ENCODE measurements around the gene IGSF3.

DNA sequence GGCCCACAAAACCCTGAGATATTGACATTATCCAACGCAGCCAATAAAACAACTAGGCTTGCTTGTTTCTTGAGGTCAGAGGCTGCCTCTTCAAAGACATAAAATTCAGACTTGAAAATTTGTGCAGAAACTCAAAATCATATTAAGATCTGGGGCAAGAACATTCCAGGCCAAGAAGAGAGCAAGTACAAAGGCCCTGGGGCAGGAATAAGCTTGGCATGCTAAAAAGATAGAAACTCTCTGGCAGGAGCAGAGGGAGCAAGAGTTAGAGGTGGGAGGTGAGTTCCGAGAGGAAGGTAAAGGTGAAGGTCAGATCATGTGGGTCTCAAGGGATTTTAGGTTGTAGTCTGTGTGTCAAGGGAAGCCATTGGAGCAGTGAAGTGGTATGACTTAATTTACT lies 8.8 kb upstream of the IGSF3 start:
- TF ChIP-seq, protein P1, sequence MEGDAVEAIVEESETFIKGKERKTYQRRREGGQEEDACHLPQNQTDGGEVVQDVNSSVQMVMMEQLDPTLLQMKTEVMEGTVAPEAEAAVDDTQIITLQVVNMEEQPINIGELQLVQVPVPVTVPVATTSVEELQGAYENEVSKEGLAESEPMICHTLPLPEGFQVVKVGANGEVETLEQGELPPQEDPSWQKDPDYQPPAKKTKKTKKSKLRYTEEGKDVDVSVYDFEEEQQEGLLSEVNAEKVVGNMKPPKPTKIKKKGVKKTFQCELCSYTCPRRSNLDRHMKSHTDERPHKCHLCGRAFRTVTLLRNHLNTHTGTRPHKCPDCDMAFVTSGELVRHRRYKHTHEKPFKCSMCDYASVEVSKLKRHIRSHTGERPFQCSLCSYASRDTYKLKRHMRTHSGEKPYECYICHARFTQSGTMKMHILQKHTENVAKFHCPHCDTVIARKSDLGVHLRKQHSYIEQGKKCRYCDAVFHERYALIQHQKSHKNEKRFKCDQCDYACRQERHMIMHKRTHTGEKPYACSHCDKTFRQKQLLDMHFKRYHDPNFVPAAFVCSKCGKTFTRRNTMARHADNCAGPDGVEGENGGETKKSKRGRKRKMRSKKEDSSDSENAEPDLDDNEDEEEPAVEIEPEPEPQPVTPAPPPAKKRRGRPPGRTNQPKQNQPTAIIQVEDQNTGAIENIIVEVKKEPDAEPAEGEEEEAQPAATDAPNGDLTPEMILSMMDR (IDR thresholded peaks at IDR 0.05): no peak
- TF ChIP-seq POLR2A (IDR thresholded peaks at IDR 0.05): no peak

Data from testis (tissue), 2 donors.